GM12872 (cell line): ENCODE results near the gene PTDSS2.

Experiments used
- TF ChIP-seq, protein P1 (sequence below): IDR thresholded peaks from 3 replicates; pipeline ENCODE4 v1.5.1; 2011; ENCODE audit warnings: low read depth, mild to moderate bottlenecking, low read length, moderate library complexity; ENCODE audit not compliant: insufficient read depth

Gene PTDSS2

DNA sequence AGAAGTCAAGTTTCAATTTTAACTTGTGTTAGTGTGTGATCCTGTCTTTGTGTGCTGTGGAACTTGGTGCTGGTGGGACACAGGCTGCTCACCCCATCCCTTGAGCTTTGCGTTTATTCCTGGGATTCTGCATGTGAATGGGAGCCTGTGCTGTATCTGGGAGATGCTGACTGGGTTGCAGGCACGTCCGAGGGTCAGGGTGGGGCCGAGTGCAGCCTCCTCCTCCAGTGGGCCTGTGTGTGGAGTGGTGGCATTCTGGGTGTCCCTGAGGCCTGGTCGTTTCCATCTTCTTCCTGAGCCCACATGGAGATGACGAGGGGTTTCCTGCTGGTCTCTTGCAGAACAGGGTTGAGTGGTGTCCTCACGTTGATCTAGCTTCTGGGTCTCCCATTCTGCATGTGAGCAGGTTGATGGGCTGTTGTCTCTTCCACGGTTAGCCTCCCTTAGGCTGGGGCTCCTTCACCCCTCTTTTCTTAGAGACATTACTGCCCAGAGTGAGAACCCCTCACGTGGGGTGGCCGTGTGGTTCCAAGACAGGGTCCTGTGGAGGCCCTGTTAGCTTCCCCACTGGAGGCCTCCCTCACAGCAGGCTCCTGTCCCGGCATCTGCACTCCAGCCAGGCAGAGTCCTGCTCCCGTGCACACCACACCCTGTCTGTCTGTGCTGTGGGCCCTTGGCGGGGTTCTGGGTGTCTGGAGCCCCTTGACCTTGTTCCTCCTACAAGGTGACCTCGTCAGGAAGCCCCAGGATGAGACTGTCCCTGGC is 4.9 kb downstream of the PTDSS2 start:
- TF ChIP-seq, protein P1, sequence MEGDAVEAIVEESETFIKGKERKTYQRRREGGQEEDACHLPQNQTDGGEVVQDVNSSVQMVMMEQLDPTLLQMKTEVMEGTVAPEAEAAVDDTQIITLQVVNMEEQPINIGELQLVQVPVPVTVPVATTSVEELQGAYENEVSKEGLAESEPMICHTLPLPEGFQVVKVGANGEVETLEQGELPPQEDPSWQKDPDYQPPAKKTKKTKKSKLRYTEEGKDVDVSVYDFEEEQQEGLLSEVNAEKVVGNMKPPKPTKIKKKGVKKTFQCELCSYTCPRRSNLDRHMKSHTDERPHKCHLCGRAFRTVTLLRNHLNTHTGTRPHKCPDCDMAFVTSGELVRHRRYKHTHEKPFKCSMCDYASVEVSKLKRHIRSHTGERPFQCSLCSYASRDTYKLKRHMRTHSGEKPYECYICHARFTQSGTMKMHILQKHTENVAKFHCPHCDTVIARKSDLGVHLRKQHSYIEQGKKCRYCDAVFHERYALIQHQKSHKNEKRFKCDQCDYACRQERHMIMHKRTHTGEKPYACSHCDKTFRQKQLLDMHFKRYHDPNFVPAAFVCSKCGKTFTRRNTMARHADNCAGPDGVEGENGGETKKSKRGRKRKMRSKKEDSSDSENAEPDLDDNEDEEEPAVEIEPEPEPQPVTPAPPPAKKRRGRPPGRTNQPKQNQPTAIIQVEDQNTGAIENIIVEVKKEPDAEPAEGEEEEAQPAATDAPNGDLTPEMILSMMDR, result no peak

DNA sequence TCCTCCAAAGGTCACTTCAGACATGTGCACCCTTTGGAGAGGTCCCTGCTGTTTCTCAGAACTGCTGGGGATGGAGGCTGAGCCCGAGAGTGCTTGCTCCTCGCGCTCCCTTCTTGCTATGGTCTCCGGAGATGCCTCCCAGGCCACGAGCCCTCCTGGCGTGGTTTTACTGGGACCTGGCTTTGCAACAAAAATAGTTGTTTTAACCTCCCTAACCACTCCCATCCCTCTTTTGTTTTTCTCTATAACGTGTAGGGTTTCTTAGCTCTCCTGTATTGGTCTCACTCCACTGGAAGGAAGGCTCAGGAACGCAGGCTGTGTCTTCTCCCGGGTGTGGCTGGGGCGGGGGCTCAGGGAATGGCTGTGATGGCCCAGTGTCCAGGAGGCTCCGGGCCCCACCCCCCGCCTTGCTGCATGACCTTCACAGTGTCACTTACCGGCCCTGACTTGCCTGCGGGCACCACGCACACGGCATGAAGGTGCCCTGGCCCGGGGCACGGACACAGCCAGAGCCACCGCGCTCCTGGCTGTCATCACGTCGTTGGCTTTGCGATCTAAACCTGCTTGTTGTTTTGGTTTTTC is 5.6 kb downstream of the PTDSS2 start:
- TF ChIP-seq, protein P1, result no peak

DNA sequence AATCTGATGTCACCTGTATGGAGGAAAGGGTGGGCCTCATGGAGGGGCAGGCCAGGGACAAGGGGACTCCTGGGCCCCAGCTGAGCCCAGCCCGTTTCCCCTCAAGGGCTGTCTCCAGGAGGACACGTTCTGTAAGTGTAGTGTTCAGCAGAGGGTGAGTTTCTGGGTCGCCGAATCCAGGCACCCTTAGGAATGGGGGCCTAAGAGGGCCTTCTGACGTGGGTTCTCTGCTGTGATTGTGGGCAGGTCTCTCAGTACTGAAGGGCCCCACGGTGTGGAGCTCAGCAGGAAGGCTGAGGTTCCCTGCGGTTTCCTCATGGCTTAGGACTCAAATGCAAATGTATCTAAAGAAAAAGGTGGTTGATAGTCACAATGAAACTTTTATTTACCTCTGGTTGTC is 6.5 kb downstream of the PTDSS2 start:
- TF ChIP-seq, protein P1, result no peak

DNA sequence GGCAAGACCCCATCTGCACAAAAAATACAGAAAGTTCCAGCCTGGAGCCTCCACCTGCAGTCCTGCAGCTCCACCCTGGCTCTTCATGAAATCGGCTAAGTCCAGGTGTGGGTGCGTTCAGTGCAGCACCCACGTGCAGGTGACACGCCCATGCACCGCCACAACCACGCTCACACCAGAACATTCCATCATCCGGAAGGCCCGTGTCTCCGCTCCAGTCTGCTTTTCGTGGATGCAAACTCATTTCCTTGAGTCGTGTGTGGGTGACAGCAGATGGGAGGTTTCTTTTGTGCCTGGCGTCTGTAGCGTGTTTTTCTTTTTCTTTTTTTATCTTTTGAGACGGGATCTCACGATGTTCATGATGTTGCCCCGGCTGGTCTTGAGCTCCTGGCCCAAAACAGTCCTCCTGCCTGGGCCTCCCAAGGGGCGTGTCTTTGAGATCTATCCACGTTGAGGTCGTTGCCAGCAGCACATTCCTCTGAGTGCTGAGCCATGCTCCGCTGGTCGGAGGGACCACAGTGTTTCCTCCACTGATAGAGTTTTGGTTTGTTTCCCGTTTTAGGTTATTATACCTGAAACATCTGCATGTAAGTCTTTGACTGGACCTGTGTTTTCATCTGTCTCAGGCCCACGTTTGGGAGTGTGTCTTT is 7.2 kb downstream of the PTDSS2 start:
- TF ChIP-seq, protein P1, result no peak

DNA sequence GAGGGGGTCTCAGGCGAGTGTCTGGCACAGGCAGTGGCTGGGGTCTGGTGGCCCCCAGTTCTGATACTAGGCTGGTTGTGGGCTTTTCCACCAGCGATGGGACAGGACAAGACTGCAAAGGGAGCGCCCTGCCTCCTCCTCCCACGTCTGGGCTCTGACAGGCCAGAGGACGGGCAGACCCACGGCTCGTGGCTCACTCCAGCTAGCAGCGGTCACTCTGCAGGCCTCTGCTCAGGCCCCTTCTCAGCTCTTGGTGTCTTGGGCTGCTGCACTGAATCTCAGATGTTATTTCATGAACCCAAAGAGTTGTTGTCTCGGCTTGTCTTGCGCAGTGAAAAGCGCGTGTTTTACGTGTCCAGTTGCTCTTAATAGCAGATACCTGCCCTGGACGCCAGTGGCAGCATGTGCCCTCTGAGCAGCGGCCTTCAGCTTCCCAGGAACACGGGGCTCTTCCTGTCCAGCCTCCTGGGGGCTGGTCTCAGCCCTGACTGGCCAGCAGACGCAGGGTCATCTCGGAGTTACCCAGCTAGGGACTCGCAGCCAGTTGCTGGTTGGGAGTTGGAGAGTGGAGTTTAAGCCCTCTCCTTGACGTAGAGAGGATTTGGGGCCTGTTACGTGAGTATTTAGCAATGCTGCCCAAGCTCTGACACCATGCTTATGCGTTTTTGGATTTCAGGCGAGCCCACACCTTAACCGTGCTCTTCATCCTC is 9.6 kb downstream of the PTDSS2 start:
- TF ChIP-seq, protein P1, result no peak

DNA sequence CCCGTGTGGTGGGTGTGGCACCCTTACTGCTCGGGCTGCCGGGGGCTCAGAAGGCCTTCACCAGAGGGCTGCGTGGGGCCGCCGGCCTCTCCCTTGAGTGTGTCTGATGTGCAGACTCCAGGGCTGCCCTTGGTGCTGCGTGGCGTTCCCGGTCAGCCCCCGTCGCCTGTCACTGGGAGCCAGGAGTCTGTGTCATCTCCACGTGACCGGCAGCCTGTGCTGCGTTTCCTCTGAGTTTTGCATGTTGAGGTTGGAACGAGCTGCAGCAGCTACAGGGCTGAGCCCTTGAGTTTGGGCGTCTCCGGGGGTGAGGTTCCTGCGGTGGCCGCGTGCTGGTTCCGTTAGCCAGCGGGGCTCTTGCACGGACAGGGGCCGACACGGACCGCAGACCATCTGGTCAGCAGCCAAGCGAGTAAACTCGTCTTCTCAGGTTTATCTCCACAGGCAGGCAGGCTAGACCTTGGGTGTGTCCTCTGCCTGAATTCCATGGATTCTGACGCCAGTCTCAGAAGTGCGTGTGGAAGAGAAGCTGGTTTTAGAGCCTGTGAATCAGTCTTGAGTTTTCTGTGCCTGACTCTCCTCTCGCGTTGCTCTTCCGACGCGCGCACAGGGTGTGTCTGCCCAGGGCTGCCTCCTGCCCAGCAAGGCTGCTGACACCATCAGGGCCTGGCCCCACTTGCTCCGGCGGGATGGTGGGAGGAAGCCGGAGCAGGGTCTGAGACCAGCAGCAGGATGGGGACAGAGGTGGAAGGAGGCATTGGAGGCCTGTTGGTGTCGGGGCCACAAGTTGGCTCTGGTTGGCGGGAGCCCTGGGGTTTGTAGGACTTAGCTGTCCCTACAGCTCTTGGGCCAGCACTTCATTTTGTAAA is 10.5 kb downstream of the PTDSS2 start:
- TF ChIP-seq, protein P1, result no peak
